Activated CD8-positive, alpha-beta memory T cell treated with anti-CD3 and anti-CD28 coated beads for 4 hours (primary cell): ENCODE results near the gene LDHD.
A peak's percentile ranks its signal among the peaks of the same experiment; 100 is the strongest.
"Not testable (repeated sequence)": the region's sequence is repeated elsewhere in the genome, so short reads cannot be mapped to it uniquely, and the experiment has no call there.

ENCODE experiments used
- DNase-seq, 2 donors: peaks; one replicate each; pipeline ENCODE4 v3.0.0-alpha.2; 2020; ENCODE audit warnings: low read depth in 2 of 2

LDHD gene

DNA sequence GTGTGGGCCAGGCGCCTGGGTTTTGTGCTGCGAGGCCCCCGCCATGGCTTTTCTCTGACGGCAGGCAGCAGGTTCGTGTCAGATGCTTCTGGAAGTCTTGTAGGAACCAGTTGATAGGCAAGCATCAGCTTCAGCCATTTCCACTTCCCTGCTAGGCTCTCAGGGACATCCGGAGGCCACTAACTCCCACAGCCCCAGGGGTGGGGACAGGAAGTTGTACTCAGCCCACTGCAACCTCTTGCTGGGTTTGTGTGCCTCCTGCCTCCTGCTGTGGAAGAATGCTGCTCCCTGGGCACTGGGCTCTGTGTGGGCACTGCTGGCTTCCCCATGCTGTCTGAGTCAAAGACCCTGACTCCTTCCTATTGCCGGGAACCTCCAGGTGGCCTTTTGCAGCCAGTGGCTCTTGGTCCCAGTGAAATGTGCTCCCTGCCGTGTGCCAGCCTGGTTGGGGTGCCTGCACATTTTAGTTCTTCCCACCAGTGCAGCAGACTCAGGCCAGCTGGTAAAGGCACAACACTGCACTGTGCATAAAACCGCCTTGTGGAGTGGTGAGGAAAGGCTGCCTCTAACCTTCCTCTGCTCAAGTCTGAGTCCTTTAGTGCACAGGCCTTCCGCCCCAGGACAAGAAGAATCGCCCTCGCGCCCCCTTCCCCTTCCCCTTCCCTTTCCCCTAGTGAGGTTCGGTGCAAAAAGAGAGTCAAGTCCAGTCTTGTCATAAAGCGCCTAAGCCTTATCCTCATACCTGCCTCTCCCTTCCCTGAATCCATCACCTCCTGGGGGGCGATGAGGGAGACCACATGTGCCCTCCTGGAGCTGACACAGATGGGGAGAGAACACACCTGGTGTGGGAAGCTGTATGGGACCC lies 16.6 kb downstream of the LDHD start:
- DNase-seq, result no peak

DNA sequence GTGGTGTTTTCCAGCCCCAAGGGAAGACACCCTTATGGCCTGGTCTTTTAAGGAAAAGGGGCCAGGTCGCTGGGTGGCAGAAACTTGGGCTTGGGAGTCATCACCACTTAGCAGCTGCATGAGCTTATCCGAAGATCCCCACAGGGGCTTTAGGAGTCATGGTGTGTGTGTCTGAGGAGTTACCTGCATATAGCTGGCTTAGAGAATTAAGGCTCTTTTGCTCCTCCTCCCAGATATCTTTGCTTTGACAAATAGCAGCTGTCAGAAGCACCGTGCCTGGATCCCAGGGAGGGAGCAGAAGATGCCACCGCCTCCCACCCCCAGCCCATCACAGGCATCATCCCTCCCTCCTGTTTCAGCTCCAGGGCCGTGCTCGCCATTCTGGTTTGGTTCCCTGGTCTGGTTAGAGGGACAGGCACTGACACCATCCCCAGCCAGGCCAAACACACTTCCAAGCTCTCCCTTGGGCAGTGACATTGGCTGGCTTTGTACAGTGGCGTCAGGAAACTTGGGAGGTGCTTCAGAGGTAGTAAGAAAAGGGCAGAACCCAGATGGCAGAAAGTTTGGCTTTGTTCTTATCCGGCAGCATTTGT lies 17.4 kb downstream of the LDHD start:
- DNase-seq, result no peak

DNA sequence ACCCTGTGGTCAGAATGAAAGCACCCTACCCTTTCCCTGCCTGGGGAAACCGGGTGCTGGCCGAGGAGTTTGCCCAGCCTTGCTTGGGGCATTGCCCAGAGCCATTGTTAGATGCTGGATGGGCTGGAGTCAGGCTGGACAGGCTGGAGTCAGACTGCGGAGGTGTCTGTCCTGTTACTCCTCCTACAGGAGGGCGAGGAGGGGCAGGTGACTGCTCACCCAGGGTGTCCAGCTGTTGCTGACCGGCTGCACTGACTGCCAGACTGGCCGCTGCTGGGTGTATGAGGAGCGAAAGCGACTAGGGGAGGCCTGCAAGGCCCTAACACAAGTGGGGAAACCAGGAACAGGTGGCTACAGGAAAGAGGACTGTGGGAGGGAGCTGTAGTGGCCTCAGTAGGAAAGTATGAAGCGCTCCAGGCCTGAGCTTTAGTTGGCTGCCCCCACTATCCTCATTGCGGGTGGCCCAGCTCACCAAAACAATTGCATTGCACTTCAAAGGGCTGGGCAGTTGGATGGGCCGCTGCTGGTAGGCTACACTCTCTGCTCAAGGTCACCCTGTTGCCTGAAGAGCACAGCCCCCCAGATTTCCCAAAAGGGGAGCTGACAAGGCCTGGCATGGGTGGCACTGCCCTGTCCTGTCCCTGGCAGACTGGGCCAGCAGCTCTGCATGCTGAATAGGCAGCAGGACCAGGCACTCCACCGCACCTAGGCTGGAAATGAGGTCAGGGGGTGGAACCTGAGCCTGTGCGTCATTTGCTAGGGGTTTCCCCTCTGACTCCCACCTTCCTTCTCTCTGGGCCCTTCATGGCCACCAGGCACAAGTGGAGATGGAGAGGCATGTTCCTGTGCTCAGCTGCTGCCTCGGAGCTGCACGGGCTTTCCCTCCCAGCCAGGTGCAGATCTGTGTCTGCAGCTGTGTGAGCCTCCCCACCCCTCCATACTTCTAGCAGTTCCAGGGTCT lies 18.4 kb downstream of the LDHD start:
- DNase-seq, result peak in 1 of 2 donors; percentile 44

DNA sequence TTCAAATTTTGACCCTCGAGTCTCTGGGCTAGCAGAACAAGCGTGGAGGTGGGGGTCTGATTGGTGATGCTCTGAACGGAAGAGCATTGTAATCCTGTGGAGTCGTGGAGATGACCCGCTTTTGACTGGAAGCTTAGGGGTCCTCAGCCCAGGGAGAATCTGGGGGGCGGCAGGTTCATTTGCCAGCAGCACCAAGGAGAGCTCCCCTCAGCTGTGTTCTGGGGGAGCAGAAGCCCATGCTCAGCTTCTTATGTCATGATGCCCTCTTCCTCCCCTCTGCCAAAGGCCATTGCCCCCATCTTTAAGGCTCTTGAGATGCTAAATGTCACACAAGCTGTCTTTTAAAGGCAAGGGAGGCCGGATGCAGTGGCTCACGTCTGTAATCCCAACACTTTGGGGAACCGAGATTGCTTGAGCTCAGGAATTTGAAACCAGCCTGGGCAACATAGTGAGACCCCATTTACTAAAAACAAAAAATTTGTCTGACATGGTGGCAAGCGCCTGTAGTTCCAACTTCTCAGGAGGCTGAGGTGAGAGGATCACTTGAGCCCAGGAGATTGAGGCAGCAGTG lies 19.3 kb downstream of the LDHD start:
- DNase-seq, result no peak

DNA sequence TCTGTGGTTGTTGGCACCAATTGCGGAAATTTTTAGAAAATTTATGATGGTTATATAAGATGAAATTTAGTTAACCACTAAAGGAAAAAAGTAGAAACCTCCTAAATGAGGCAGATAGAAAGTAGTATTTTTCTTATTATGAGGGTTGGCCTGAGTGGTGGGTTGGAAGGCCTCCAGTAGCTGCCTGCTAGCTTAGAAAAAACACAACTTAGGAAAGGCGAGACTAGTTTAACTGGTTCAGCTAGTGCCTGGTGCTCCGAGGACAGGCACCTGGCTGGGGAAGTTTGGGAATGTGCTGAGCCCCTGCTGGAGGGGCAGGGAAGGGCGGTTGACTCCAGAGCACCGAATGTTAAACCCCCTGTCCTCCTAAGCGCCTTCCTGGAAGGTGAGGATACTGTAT lies 19.9 kb downstream of the LDHD start:
- no peak for DNase-seq

DNA sequence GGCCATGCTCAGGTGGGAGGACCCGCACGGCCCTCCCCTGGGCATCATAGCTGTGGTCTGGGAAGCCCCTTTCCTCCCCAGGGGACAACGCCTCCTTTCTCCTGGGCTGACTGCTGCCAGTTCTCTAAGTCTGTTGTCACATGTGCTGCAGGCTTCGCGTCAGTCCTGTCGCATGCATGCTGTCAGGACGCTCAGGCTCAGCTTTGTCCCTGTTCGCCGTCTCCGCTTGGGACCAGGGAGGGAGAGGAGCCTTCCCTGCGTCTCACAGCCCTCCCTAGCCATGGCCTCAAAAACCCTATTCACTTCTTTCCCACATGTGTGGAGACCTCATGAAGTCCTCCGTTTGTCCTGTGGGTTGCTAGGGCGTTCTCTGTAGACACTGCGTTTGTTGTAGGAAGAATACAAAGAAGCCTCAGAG lies 21.4 kb downstream of the LDHD start:
- DNase-seq, result no peak

DNA sequence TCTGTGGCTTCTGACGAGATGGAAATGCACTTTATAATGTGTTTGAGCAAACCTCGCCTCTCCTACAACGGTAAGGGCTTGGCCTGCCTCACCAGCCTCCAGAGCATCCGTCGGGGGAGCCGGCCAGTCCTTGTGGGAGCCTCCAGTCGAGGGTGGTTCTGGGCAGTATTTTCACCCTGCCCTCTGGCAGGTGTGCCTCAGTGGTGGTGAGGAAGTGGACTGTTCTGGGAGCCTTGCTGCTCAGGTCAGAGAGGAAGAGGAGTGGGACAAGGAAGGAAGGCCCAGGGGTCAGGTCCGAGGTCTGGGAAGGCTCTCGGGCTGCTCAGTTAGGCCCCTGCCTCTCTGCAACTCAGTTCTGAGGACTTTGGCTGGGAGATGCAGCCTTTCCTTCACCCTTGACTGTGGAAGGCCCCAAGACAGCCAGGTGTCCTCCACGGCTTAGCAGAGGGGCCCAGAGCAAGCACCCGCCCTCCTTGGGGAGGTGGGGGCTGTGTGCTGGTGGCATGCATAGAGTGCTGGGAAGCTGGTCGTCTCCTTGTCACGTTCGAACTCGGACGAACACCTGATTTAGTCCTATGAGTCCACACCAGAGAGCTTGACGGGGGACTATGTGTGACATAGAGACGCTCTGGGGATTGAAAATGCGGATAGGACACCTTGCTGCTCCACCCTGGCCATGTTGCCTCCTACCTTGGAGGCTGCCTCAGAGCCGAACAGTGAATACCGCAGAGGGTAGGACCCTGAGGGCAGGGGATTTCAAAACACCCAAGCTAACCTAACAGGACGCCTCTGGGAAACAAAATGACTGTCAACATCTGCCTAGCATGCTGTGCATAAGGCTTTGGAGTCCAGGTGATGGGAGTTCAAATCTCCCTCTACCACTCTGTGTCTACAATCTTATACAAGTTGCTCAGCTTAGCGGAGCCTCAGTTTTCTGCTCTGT lies 22.7 kb downstream of the LDHD start:
- no peak for DNase-seq

DNA sequence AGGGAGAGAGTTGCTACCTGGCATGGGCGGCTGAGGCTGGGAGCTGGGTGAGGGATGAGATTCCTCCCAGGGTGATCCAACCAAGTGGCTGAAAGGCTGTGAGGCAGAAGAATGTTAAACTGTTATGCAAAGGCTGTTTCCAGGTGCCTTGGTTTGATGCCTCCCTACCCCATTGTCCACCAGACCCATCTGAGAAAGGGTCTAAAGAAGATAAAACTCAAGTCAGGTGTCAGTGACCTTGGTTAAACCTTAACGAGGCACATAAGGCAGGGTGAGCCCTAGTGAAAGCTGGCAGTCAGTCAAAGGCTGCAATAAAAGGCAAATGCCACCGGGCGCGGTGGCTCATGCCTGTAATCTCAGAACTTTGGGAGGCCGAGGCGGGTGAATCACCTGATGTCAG lies 23.8 kb downstream of the LDHD start:
- no peak for DNase-seq

DNA sequence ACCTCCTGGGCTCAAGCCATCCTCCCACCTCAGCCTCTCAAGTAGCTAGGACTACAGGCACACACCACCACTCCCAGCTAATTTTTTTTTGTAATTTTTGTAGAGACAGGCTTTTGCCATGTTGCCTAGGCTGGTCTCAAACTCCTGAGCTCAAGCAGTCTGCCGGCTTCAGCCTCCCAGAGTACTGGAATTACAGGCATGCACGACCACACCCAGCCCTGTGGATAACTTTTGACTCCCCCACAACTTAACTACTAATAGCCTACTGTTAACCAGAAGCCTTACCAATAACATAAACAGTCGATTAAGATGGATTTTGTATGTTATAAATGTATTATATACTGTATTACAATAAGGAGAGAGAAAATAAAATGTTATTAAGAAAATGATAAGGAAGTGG lies 25.0 kb downstream of the LDHD start:
- DNase-seq, result not testable (repeated sequence)

DNA sequence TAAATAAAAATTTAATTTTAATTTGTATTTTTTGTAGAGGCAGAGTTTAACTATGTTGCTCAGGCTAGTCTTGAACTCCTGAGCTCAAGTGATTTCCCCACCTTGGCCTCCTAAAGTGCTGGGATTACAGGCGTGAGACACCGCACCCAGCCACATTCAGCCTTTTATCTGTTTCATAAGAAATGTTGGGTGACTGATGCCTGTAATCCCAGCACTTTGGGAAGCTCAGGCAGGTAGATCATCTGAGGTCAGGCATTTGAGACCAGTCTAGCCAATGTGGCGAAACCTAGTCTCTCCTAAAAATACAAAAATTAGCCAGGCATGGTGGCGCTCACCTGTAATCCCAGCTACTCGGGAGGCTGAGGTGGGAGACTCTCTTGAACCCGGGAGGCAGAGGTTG lies 25.7 kb downstream of the LDHD start:
- not testable (repeated sequence) for DNase-seq

DNA sequence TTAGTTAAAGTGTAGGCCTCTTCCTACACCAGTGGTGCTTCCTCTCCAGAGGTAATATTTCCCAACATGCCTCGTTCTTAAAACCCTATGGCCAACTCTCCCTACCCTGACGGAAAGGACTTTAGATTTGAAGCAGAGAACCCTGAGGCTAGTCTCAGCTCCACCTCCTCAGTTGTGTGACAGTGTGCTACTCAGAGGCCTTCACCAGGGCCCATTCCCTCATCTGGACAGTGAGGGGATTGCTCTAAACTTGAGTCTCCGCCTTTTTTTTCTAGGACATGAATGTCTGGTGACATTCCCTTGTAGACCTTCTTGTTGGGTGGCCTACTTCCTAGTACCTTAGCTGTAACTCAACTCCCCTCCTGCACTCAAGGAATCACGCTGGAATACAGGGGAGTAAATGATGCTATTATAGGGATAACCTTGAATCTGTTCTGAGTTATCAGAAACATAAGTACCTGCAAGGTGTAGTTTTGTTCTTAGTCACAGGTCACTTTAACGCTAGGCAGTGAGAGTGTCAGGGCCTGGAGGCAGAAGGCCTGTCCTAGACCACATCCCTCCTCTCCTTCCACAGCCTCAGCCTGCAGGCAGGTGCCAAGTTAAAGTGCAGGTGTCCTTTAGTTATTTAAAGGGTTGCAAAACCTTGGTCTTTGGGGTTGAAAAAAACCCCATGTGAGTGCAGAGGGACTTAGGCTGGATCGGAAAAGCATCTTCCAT lies 26.9 kb downstream of the LDHD start:
- no peak for DNase-seq

DNA sequence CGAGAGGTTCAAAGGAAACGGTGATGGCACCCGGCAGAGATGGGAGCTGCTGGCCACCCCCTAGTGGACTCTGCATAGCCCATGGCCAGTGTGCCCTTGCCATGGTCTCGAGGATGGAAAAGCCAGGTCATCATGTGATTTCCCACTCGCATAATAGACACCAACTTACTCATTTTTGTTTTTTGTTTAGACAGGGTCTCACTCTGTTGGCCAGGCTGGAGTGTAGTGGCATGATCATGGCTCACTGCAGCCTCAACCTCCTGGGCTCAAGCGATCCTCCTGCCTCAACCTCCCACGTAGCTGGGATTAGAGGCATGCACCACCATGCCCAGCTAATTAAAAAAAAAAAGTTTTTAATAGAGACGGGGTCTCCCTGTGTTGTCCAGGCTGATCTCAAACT lies 27.6 kb downstream of the LDHD start:
- DNase-seq, result no peak

DNA sequence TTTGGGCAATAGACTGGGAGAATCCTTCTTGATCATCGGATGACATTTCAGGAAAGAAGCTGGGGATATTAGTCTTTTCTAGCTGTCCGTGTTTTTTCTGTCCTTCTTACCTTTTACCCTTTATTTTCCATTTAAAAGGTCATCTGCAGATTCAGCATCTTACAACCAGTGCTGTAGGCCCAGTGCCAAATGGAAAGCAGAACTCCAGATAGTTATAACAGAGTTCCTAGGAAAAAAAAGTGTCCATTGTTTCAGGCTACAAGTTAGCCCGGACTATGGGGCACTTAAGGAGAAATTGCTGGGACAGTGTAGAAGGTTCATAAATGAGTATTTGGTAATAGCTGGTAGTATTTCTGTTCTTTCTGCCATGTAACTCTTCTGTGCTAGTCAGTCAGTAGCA lies 28.4 kb downstream of the LDHD start:
- DNase-seq, result no peak

DNA sequence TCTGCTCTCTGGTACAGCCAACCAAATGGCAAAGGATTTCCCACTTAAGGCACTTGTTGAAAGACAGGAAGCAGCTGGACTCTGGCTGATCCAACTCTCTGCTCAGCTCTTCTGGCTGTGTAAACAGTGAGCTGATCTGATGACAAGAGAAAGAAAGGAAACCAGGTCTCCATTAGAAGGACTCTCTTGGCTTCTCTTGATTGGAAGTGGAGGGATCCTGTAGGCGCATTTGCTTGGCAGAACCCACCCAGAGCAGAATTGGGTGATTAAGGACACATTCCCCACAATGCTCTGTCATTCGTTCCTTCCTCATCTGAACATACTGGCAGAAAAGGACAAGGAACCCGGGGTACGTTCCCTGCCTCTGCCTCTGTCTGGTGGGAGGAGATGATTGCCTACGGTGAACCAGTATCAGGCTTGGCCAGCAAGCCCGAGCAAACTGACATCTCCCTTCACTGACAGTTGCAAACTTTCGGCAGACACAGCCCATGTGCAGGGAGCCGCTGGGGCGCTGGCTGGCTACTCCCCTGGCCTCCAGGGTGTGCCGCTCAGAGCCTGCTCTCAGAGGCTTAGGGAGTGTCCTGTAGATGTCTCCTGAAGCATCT lies 29.1 kb downstream of the LDHD start:
- no peak for DNase-seq

DNA sequence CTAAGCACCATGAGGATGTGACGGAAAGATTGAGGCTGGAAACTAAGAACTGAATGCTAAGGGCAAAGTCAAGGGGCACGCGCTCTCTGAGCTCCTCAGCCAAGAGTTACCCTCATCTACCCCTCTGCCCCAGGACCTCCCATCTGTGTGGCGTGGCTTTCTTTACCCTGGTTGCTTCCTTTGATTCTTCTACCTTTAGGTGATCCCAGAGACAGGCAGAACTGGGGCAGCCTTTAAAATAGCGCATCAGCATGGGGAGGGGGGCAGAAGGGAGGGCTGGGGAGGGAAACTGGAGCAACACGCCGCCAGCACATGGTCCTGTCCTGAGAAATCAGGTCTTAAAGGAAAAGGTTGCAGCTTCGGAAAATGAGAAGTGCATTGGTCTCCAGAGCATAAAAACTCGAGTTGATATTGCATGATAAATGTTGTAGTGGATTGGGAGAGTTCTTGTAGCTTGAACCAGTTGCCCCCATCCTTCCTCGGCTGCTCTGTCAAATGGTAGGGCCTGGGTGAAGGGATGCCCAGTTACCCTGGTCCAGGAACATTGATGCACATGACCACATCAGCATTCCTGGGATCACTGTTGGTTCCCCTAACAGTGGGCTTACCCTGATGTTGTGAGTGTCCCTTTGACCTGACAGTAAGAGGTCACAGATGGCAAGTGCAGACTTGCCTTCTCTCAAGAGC lies 29.7 kb downstream of the LDHD start:
- DNase-seq, result no peak

DNA sequence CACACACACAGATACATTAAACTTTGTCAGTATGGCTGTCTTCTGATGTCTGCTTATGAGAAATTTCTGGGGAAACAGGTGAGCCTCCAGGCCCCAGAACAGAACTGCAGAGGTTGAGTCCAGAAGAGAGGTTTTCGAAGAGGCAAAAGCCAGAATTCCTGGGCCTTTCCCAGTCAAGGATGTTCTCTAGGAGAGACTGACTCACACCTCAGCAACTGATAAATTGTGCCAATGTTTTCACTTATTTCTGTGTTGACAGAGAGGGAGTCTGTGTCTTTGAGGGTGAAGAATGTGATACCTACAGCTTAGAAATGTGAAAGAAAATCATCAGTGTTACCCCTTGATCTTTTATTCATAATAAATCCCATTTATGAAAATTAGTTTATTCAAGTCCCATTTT lies 30.3 kb downstream of the LDHD start:
- no peak for DNase-seq

DNA sequence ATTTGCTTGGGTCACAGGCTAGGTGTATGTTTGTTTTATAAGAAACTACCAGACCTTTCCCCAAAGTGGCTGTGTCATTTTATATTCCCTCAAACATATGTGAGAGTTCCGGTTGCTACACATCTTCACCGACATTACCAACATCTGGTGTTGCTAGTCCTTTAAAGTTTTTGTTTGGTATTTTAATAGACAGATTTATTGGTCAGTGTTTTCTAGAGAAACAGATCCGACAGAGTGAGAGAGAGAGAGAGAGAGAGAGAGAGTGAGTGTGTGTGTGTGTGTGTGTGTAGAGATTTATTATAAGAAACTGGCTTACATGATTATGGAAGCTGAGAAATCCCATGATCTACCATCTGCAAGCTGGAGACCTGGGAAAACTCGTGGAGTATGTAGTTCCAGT lies 31.0 kb downstream of the LDHD start:
- DNase-seq, result no peak

DNA sequence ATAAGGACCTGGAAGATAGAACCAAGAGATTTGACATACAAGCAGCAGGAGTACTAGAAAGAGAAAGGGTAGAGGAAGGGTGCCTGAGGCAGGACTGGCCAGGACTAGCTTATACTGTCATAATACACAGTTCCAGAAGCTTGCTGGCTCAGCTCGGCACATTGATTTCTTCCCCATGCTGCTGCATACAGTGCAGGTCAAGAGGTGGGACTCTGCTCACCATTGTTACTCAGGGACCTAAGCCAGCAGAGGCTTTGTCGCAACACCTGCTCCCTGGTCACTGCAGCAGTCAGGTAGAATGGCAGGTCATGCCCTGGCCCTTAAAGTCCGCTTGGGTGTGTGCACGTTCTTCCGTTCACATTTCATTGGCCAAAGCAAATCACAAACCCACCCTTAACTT lies 32.8 kb downstream of the LDHD start:
- DNase-seq, result no peak

DNA sequence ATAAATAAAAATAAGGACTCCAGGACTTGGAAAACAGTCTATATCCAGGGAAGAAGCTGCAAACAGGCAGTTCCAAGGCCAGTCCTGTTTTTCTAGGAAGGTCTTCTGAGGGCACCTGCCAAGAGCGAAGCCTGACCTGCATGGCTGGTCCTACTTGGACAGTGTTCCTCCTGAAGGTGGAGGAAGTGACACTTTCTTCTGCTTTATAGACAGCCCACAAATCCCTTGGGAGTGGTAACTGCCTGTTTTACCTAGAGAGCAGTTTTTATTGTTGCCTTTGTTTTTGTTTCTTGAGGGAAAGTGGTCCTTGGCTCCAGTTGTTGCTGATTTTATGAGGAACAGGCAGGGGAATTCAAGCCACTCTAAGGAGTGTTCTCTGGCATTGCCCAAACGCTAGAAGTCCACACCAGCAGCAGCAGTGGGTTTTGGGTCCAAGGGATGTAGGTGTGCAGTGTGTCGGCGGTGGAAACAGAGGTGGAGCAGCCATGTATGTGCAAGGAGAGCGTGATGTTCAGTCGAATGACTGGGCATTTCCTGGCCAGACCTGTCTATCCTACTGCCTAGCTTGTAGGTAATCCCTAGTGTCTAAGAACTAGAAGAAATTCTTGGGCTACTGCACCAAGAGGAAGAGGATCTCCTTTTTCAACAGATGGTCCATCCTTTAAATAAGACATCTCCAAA lies 35.3 kb downstream of the LDHD start:
- DNase-seq, result no peak
